Endothelial cell of umbilical vein (primary cell): ENCODE results near the gene NHS.

Source experiments
- CTCF ChIP-seq, 2 donors: IDR thresholded peaks; 1 replicate in 1 of 2; 2 replicates in 1 of 2; pipeline ENCODE4 v1.5.1; 2011; ENCODE audit warnings: low read length in 2 of 2, mild to moderate bottlenecking in 2 of 2, moderate library complexity in 2 of 2, control low read depth in 1 of 2, inconsistent platforms in 1 of 2, low read depth in 1 of 2; ENCODE audit not compliant: insufficient read depth in 1 of 2; ENCODE audit errors: extremely low read depth in 1 of 2
- EZH2 ChIP-seq: IDR thresholded peaks from 2 replicates; pipeline ENCODE4 v1.6.1; 2012; ENCODE audit warnings: borderline replicate concordance, low read depth, mild to moderate bottlenecking, moderate library complexity, low read length, inconsistent platforms; ENCODE audit not compliant: severe bottlenecking
- POLR2A ChIP-seq: IDR thresholded peaks from 2 replicates; pipeline ENCODE4 v1.6.1; 2012; ENCODE audit warnings: low read depth, mild to moderate bottlenecking, control low read depth, low read length
- POLR2AphosphoS5 ChIP-seq: IDR thresholded peaks from 2 replicates; pipeline ENCODE4 v1.6.1; 2012; ENCODE audit warnings: low read depth, mild to moderate bottlenecking, control low read depth, low read length, moderate library complexity; ENCODE audit not compliant: insufficient read depth

GRCh38 chrX:17587366-17587765 lies 212.4 kb downstream of the NHS start:
- no peak for TF ChIP-seq EZH2
- no peak for TF ChIP-seq CTCF (IDR thresholded peaks at IDR 0.05; ENCODE audit: extremely low read depth in 1 of 2, insufficient read depth in 1 of 2, low read depth in 1 of 2, low read length in 2 of 2)
- no peak for TF ChIP-seq POLR2AphosphoS5
- no peak for TF ChIP-seq POLR2A
